ENCODE data around the gene PNRC2.

DNA sequence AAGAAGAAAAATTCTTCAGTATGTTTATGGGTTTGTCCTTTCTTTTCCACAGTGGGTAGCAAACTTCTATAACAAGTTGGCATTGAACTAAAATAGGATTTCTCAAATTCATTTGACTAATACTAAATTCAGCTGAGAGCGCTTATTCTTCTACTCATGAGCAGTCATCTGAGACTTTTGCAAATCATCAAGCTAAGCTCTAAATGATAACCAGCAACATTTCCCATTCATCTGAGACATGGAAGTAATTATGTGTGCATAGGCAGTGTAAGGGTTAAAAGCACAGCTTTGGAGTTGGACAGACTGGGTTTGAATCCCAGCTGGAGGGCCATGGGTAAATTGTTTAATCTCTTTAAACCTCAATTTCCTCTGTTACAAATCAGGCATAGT is 28.1 kb upstream of the PNRC2 start:
- TF ChIP-seq, protein P1, sequence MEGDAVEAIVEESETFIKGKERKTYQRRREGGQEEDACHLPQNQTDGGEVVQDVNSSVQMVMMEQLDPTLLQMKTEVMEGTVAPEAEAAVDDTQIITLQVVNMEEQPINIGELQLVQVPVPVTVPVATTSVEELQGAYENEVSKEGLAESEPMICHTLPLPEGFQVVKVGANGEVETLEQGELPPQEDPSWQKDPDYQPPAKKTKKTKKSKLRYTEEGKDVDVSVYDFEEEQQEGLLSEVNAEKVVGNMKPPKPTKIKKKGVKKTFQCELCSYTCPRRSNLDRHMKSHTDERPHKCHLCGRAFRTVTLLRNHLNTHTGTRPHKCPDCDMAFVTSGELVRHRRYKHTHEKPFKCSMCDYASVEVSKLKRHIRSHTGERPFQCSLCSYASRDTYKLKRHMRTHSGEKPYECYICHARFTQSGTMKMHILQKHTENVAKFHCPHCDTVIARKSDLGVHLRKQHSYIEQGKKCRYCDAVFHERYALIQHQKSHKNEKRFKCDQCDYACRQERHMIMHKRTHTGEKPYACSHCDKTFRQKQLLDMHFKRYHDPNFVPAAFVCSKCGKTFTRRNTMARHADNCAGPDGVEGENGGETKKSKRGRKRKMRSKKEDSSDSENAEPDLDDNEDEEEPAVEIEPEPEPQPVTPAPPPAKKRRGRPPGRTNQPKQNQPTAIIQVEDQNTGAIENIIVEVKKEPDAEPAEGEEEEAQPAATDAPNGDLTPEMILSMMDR (IDR thresholded peaks at IDR 0.05 in 4 of 5, conservative IDR thresholded peaks at IDR 0.05 in 1 of 5) = no peak
- TF ChIP-seq POLR2A (IDR thresholded peaks at IDR 0.05) = no peak
